ENCODE data around the gene SFT2D3.

SFT2D3 gene

DNA sequence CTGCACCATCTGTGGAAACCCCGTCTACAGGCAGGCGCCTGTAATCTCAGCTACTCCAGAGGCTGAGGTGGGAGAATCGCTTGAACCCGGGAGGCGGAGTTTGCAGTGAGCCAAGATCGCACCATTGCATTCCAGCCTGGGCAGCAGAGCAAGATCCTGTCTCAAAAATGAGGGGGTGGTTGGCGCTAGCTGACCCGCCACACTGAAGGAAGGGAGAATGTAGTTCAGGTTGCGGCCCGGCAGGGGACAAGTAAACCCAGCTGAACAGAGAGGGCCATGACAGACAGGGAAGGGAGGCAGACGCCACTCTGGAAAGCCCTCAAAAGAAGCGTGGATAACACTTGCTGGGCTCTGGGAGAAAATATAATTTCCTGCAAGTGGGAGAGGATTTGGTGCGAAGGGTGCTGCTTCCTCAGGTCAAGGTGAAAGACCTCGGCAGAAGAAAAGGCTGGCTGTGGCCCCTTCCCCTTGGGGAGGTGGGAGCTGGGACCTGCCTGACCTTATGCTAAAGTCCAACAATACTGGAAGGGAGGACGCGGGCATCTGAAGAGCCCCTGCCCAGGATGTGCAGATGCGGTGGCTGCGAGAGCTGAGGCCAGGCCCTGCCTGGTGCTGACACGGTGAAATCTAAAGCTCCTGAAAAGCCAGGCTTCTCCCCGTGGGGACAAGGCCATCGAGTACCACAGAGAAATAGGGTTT lies 3.7 kb upstream of the SFT2D3 start:
- Histone ChIP-seq H3K4me3 (ENCODE audit: low read depth in 1 of 2, low read length in 2 of 2) (no peak overlapping the region), H4K20me1 (ENCODE audit: insufficient read depth, low read length) (no peaks in the 10 kb centered on the region), H3K9ac (ENCODE audit: low read depth, low read length) (no peak overlapping the region), H3K79me2 (ENCODE audit: insufficient read depth, low read length) (peaks cover 19% of the 10 kb centered on the region), H3K27me3 (ENCODE audit: insufficient read depth, low read length, poor library complexity) (no peaks in the 10 kb centered on the region), H3K27ac (ENCODE audit: low read length) (no peak overlapping the region), H3K9me3 (ENCODE audit: insufficient read depth, low read length, severe bottlenecking) (no peaks in the 10 kb centered on the region), H3K4me2 (ENCODE audit: insufficient read depth, low read length) (no peak overlapping the region), H3K4me1 (ENCODE audit: insufficient read depth, low read length) (peaks cover 16% of the 10 kb centered on the region), H3K36me3 (ENCODE audit: insufficient read depth, low read length) (no peaks in the 10 kb centered on the region; the same call in 1 of the 2 replicates), H2AFZ (ENCODE audit: low read depth, low read length) (no peak overlapping the region)
- ATAC-seq (ENCODE audit: insufficient read depth, low read depth) (no peak), DNase-seq (no peak)
- TF ChIP-seq CTCF (IDR thresholded peaks at IDR 0.05; ENCODE audit: borderline replicate concordance, extremely low read depth, low read length, poor library complexity, severe bottlenecking) (no peak), EZH2 (IDR thresholded peaks at IDR 0.05; ENCODE audit: borderline replicate concordance, low read depth, low read length, severe bottlenecking) (no peak)

GRCh38 chr2:127698553-127699355 lies 2.5 kb upstream of the SFT2D3 start:
- Histone ChIP-seq H3K79me2 (ENCODE audit: insufficient read depth, low read length) (peaks cover 30% of the 10 kb centered on the region), H3K4me2 (ENCODE audit: insufficient read depth, low read length) (no peak overlapping the region)
- DNase-seq = no peak

DNA sequence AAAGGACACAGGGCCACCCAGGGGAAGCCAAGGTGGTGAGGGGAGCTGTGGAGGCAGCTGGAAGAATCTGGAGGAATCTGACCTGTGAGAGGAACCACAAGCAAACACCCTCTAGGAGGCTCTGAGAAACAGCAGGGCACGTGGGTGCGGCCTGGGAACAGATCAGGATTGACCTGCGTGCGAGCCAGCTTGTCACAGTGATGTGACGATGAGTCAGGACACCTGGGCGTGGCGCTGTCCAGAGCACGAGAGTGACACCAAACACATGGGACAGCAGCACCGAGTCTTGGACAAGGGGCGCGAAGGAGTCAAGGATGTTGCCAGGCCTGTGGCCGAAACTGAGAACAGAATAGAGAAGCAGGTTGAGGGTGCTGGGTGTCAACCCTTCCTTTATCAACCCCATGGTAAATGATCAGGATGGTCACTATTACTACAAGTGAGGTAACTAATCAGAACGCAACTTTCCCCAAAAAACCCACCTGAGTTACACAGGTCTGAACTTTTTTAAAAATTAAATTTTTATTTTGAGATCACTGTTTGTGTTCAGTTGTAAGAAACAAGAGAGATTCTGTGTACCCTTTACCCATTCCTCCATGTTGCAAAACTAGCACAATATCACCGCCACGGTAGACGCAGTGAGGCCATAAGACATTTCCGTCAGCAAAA lies 637 bp upstream of the SFT2D3 start:
- Histone ChIP-seq H2AFZ (ENCODE audit: low read depth, low read length) (peak overlapping the region; percentile 99), H3K4me1 (ENCODE audit: insufficient read depth, low read length) (peaks cover 39% of the 10 kb centered on the region), H3K79me2 (ENCODE audit: insufficient read depth, low read length) (peaks cover 46% of the 10 kb centered on the region), H3K9ac (ENCODE audit: low read depth, low read length) (peak overlapping the region; percentile 94), H3K27ac (ENCODE audit: low read length) (peak overlapping the region; percentile 99), H3K4me3 (ENCODE audit: low read depth in 1 of 2, low read length in 2 of 2) (peak overlapping the region; percentile 65 to 91), H3K36me3 (ENCODE audit: insufficient read depth, low read length) (peaks cover 18% of the 10 kb centered on the region), H4K20me1 (ENCODE audit: insufficient read depth, low read length) (peaks cover 5% of the 10 kb centered on the region; the same call in 1 of the 2 replicates), H3K9me3 (ENCODE audit: insufficient read depth, low read length, severe bottlenecking) (no peaks in the 10 kb centered on the region), H3K4me2 (ENCODE audit: insufficient read depth, low read length) (peak overlapping the region; percentile 92), H3K27me3 (ENCODE audit: insufficient read depth, low read length, poor library complexity) (no peaks in the 10 kb centered on the region)
- no peak for ATAC-seq (ENCODE audit: insufficient read depth, low read depth)
- TF ChIP-seq EZH2 (IDR thresholded peaks at IDR 0.05; ENCODE audit: borderline replicate concordance, low read depth, low read length, severe bottlenecking) (no peak), CTCF (IDR thresholded peaks at IDR 0.05; ENCODE audit: borderline replicate concordance, extremely low read depth, low read length, poor library complexity, severe bottlenecking) (no peak)
- DNase-seq = no peak

More at GRCh38 chr2:127698553-127699355, 2.5 kb upstream of the SFT2D3 start:
- Histone ChIP-seq H3K27ac (ENCODE audit: low read length) (no peak overlapping the region), H3K4me3 (ENCODE audit: low read depth in 1 of 2, low read length in 2 of 2) (no peak overlapping the region), H3K36me3 (ENCODE audit: insufficient read depth, low read length) (peaks cover 6% of the 10 kb centered on the region), H3K9ac (ENCODE audit: low read depth, low read length) (no peak overlapping the region), H2AFZ (ENCODE audit: low read depth, low read length) (no peak overlapping the region), H3K27me3 (ENCODE audit: insufficient read depth, low read length, poor library complexity) (no peaks in the 10 kb centered on the region), H4K20me1 (ENCODE audit: insufficient read depth, low read length) (peaks cover 5% of the 10 kb centered on the region; the same call in 1 of the 2 replicates), H3K4me1 (ENCODE audit: insufficient read depth, low read length) (peaks cover 27% of the 10 kb centered on the region), H3K9me3 (ENCODE audit: insufficient read depth, low read length, severe bottlenecking) (no peaks in the 10 kb centered on the region)
- no peak for TF ChIP-seq EZH2 (IDR thresholded peaks at IDR 0.05; ENCODE audit: borderline replicate concordance, low read depth, low read length, severe bottlenecking)
- no peak for TF ChIP-seq CTCF (IDR thresholded peaks at IDR 0.05; ENCODE audit: borderline replicate concordance, extremely low read depth, low read length, poor library complexity, severe bottlenecking)
- ATAC-seq (ENCODE audit: insufficient read depth, low read depth) = no peak

All from DND-41 (cell line).